HEK293 (cell line): ENCODE results near the gene UBE4B.

Experiments used
- CTCF ChIA-PET: fragments of 350-600 bp; formaldehyde crosslinking; extraction: SDS; loops from one replicate; lab custom pipeline; 2021; ENCODE audit warnings: antibody characterized with exemption; lab: Yijun Ruan, JAX
- POLR2A ChIA-PET: fragments of 300-600 bp; formaldehyde crosslinking; extraction: SDS; loops from one replicate; lab custom pipeline; 2020; ENCODE audit warnings: antibody characterized with exemption, inconsistent platforms; lab: Yijun Ruan, JAX
- H3K27ac ChIP-seq: fragments of 200-500 bp; sonication (Bioruptor generic); 2 replicates; pipeline ENCODE4 v1.5.1; 2014; ENCODE audit warnings: low read depth, low read length, control low read depth, inconsistent platforms; ENCODE audit errors: extremely low read depth
- H3K36me3 ChIP-seq, 2 experiments: fragments of 200-500 bp in 1 of 2; sonication (Bioruptor generic) in 1 of 2; 1 replicate in 1 of 2; 2 replicates in 1 of 2; pipeline ENCODE4 v1.5.1; 2014 to 2017; ENCODE audit warnings: inconsistent platforms in 2 of 2, low read length in 2 of 2; ENCODE audit not compliant: control insufficient read depth in 2 of 2, insufficient read depth in 1 of 2
- H3K4me1 ChIP-seq: fragments of 200-500 bp; sonication (Bioruptor generic); 2 replicates; pipeline ENCODE4 v1.5.1; 2014; ENCODE audit warnings: mild to moderate bottlenecking, low read length, inconsistent platforms; ENCODE audit not compliant: control insufficient read depth, insufficient read depth
- H3K4me3 ChIP-seq: 2 replicates; pipeline ENCODE4 v1.5.1; 2011; ENCODE audit warnings: low read depth, mild to moderate bottlenecking, control low read depth, low read length, moderate library complexity
- H3K9me3 ChIP-seq: fragments of 200-500 bp; sonication (Bioruptor generic); 2 replicates; pipeline ENCODE4 v1.5.1; 2014; ENCODE audit warnings: low read depth, low read length, inconsistent platforms; ENCODE audit not compliant: control insufficient read depth, insufficient read depth
- HOXD13 ChIP-seq: sonication (generic); formaldehyde crosslinking; IDR thresholded peaks from 2 replicates; pipeline ENCODE4 v1.8.0; 2022; ENCODE audit warnings: missing genetic modification reagents, borderline replicate concordance
- OVOL3 ChIP-seq: fragments of 450-650 bp; formaldehyde crosslinking; IDR thresholded peaks from 2 replicates; pipeline ENCODE4 v1.5.1; 2016; ENCODE audit warnings: missing biosample characterization, missing genetic modification characterization
- RBAK ChIP-seq: fragments of 450-650 bp; formaldehyde crosslinking; IDR thresholded peaks from 2 replicates; pipeline ENCODE4 v1.5.1; 2016; ENCODE audit warnings: missing biosample characterization, missing genetic modification characterization
- SETDB1 ChIP-seq: IDR thresholded peaks from one replicate; pipeline ENCODE4 v1.6.1; 2017; ENCODE audit warnings: mild to moderate bottlenecking, low read length, moderate library complexity, mixed read lengths; ENCODE audit not compliant: insufficient read length
- ZNF184 ChIP-seq: fragments of 450-650 bp; IDR thresholded peaks from 2 replicates; pipeline ENCODE4 v1.5.1; 2018; ENCODE audit warnings: missing biosample characterization, mild to moderate bottlenecking, missing genetic modification characterization
- ZNF311 ChIP-seq: fragments of 450-650 bp; formaldehyde crosslinking; IDR thresholded peaks from 2 replicates; pipeline ENCODE4 v1.5.1; 2017; ENCODE audit warnings: missing biosample characterization, missing genetic modification characterization, borderline replicate concordance
- ZNF366 ChIP-seq: fragments of 450-650 bp; formaldehyde crosslinking; conservative IDR thresholded peaks from 2 replicates; pipeline ENCODE4 v1.5.1; 2016; ENCODE audit warnings: missing biosample characterization, missing genetic modification characterization
- ZNF488 ChIP-seq: fragments of 450-650 bp; formaldehyde crosslinking; IDR thresholded peaks from 2 replicates; pipeline ENCODE4 v1.5.1; 2016; ENCODE audit warnings: missing biosample characterization, missing genetic modification characterization
- ZNF501 ChIP-seq: fragments of 450-650 bp; formaldehyde crosslinking; IDR thresholded peaks from 2 replicates; pipeline ENCODE4 v1.5.1; 2016; ENCODE audit warnings: missing biosample characterization, missing genetic modification characterization
- ZNF514 ChIP-seq: fragments of 450-650 bp; formaldehyde crosslinking; IDR thresholded peaks from 2 replicates; pipeline ENCODE4 v1.5.1; 2016; ENCODE audit warnings: missing biosample characterization, missing genetic modification characterization
- ZNF529 ChIP-seq: fragments of 450-650 bp; formaldehyde crosslinking; IDR thresholded peaks from 2 replicates; pipeline ENCODE4 v1.5.1; 2017; ENCODE audit warnings: missing genetic modification characterization, missing biosample characterization; ENCODE audit not compliant: insufficient replicate concordance
- ZNF544 ChIP-seq: fragments of 450-650 bp; formaldehyde crosslinking; IDR thresholded peaks from 2 replicates; pipeline ENCODE4 v1.5.0; 2017; ENCODE audit warnings: missing biosample characterization, missing genetic modification characterization
- ZNF549 ChIP-seq: fragments of 450-650 bp; IDR thresholded peaks from 2 replicates; pipeline ENCODE4 v1.5.1; 2018; ENCODE audit warnings: missing biosample characterization, missing genetic modification characterization, mild to moderate bottlenecking, inconsistent platforms, moderate library complexity
- ZNF571 ChIP-seq: fragments of 450-650 bp; formaldehyde crosslinking; IDR thresholded peaks from 2 replicates; pipeline ENCODE4 v1.5.0; 2017; ENCODE audit warnings: missing biosample characterization, missing genetic modification characterization
- ZNF629 ChIP-seq: fragments of 450-650 bp; formaldehyde crosslinking; IDR thresholded peaks from 2 replicates; pipeline ENCODE4 v1.5.1; 2017; ENCODE audit warnings: missing biosample characterization, missing genetic modification characterization
- ZNF660 ChIP-seq: fragments of 450-650 bp; IDR thresholded peaks from 2 replicates; pipeline ENCODE4 v1.5.1; 2018; ENCODE audit warnings: missing biosample characterization, mild to moderate bottlenecking, missing genetic modification characterization
- ZNF701 ChIP-seq: fragments of 450-650 bp; formaldehyde crosslinking; IDR thresholded peaks from 2 replicates; pipeline ENCODE4 v1.5.1; 2016; ENCODE audit warnings: missing biosample characterization, missing genetic modification characterization
- ZNF768 ChIP-seq: fragments of 450-650 bp; formaldehyde crosslinking; IDR thresholded peaks from 2 replicates; pipeline ENCODE4 v1.5.1; 2018; ENCODE audit warnings: missing biosample characterization, mild to moderate bottlenecking, missing genetic modification characterization

Gene UBE4B

DNA sequence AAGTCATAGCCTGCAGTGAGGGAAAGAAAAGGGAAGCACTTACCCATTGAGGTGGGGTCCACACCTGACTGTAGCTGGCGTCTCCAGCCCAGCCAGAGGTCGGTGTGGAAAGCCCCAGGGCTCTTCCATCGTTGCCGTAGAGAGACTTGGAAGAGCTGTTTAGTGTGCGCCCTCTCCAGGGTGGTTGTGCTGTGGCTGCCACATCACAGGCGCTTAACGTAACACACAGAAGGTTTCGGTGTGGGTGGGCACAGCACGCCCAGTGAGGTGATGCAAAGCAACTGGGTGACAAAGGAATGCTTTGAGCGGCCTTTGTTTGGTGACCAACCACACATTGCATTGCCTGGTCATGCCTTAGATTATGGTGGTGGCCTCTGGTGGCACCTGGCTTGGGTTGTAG is 140.8 kb downstream of the UBE4B start:
- POLR2A ChIA-PET, result no interaction called here
- no peaks in the 10 kb centered on the region for H3K4me1 ChIP-seq
- CTCF ChIA-PET, result no interaction called here

GRCh38 chr1:10177876-10178275 is 145.1 kb downstream of the UBE4B start:
- POLR2A ChIA-PET, result no interaction called here
- TF ChIP-seq ZNF311 (tag by site-specific recombination) (no peak), ZNF366 (no peak), ZNF529 (no peak), HOXD13 (CRISPR knock-in tag) (no peak), ZNF571 (tag by site-specific recombination) (no peak)
- TF ChIP-seq, all 188 proteins: peak for 0
- Histone ChIP-seq H3K9me3 (no peaks in the 10 kb centered on the region), H3K36me3 (peaks cover 4 to 50% of the 10 kb centered on the region in 2 experiments; a peak in 2 of 3 replicates), H3K4me1 (no peaks in the 10 kb centered on the region), H3K4me3 (no peak overlapping the region), H3K27ac (no peak overlapping the region)
- CTCF ChIA-PET, result interaction anchor here (0.6 to 1.6 kb wide), 4 partner anchors 21 to 234 kb away, joined by 3 to 5 read pairs (median 3); partner anchors contain the start of genes KIF1B, LZIC and NMNAT1

More for the DNA sequence above, 140.8 kb downstream of the UBE4B start:
- peaks cover 6 to 58% of the 10 kb centered on the region in 2 experiments for H3K36me3 ChIP-seq
- H3K9me3 ChIP-seq, result no peaks in the 10 kb centered on the region
- TF ChIP-seq SETDB1, result no peak
- TF ChIP-seq ZNF571 (tag by site-specific recombination), result no peak
- no peak for TF ChIP-seq ZNF660
- TF ChIP-seq RBAK, result no peak
- TF ChIP-seq ZNF514 (tag by site-specific recombination), result no peak
- TF ChIP-seq ZNF549 (tag by site-specific recombination), result no peak
- TF ChIP-seq, all 188 proteins: peak for 0
- no peak overlapping the region for H3K27ac ChIP-seq
- no peak overlapping the region for H3K4me3 ChIP-seq

GRCh38 chr1:10178597-10179405 is 146.0 kb downstream of the UBE4B start:
- H3K9me3 ChIP-seq, result no peaks in the 10 kb centered on the region
- H3K36me3 ChIP-seq, result peaks cover 4 to 45% of the 10 kb centered on the region in 2 experiments; a peak in 2 of 3 replicates
- no peak overlapping the region for H3K27ac ChIP-seq
- ChIA-PET POLR2A (no interaction called here), CTCF (interaction anchor here (0.6 to 1.6 kb wide), 4 partner anchors 9 to 235 kb away, joined by 3 to 5 read pairs (median 4); partner anchors contain the start of genes KIF1B, LZIC and NMNAT1)
- H3K4me1 ChIP-seq, result no peaks in the 10 kb centered on the region
- H3K4me3 ChIP-seq, result no peak overlapping the region
- TF ChIP-seq OVOL3 (tag by site-specific recombination), result no peak
- TF ChIP-seq ZNF184, result no peak

DNA sequence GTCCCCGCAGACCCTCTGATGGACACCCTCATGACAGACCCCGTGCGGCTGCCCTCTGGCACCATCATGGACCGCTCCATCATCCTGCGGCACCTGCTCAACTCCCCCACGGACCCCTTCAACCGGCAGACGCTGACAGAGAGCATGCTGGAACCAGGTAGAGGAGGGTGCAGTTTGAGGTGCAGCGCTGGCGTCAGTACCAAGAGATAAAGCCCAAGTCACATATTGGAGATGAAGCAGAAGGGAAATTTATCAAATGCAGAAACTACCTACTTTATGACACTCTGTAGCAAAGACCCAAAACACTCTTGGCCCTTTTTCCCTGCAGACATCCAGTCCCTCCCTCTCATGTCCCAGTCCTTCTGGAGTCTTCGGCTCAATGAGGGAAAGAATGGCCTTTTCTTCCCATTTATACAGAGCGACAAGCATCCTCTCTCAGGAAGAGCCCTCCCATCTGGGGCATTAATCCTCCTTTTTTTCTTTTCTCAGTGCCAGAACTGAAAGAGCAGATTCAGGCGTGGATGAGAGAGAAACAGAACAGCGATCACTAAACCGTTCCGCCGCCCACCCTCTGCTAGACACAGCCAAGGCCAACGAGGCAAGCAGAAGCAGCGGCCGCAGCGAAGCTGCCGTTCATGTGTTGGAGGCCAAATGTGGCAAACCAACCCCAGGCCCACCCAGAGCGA is 146.8 kb downstream of the UBE4B start:
- POLR2A ChIA-PET, result no interaction called here
- no peak for TF ChIP-seq ZNF629 (tag by site-specific recombination)
- no peak for TF ChIP-seq ZNF701
- TF ChIP-seq ZNF544 (tag by site-specific recombination), result no peak
- no peak for TF ChIP-seq ZNF501 (tag by site-specific recombination)
- no peak for TF ChIP-seq ZNF768
- TF ChIP-seq ZNF488 (tag by site-specific recombination), result no peak
- Histone ChIP-seq H3K4me1 (no peaks in the 10 kb centered on the region), H3K9me3 (no peaks in the 10 kb centered on the region), H3K27ac (no peak overlapping the region), H3K4me3 (no peak overlapping the region), H3K36me3 (peaks cover 4 to 44% of the 10 kb centered on the region in 2 experiments; a peak in 2 of 3 replicates)
- CTCF ChIA-PET, result interaction anchor here (1.6 kb wide), 1 partner anchor 30 kb away, joined by 5 read pairs; the partner anchor contains the start of gene KIF1B
